ENCODE data around the gene NXF1. TPM values are rescaled to one million over a fixed set of nuclear protein-coding genes. Genes with fewer than 3 reads are reported as not detected.
A peak's percentile ranks its signal among the peaks of the same experiment; 100 is the strongest.

Gene NXF1
- total and polyA plus RNA-seq, 2 of the 13 experiments (the other 11 are each of a cell fraction or from before 2014, with no cell fraction given): 30.4 to 30.9 TPM

DNA sequence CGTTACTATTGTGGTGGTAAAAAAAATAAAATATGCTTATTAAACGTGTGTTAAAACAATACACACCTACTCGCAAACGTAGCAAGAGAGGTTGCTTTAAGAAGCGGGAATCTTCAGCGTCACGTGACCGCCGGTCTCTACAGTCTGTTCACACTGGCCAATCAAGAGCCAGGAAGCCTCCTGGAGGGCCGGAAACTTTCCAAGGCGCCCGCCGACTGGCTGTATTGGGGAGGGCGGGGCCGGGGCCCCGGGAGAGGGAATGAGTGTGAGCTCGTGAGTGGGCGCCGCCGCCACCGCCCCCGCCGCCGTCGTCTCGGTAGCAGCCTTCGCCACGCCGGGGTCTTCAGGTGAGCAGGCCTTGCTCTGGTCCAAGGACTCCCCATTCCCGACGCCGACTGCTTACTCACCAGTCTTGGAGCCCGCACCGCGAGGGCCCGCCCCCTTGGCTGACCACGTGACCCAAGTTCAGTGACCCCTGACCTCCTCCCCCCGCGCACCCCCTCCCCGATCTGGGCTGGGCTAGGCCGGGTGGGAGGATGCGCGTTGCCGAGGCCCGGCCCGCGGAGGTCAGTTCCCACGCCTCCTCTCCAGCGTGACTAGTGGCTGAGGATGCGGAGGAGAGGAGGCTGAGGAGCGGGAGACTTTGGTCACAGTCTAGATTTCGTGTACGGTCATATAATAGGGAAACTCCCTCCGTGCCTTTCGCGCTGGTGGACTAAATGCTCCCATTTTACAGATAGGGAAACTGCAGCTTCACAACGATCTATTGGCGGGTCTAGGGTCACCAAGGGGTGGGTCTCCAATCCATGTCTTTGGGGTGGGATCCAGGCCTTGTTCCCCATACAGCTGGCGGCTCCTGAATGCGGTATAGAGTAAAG, 33.9 kb downstream of the NXF1 start, which contains the start of gene TAF6L (continued):
- 0 out of 2 replicates have a peak, but pooled peaks have one; percentile 54 for TF ChIP-seq ZBTB3 (CRISPR knock-in tag; IDR thresholded peaks at IDR 0.05; ENCODE audit: borderline replicate concordance, low read depth)
- TF ChIP-seq AKAP8 (CRISPR knock-in tag; IDR thresholded peaks at IDR 0.05): no peak
- TF ChIP-seq ZNF569 (CRISPR knock-in tag; IDR thresholded peaks at IDR 0.05; ENCODE audit: borderline replicate concordance): no peak
- TF ChIP-seq ESRRA (CRISPR knock-in tag; IDR thresholded peaks at IDR 0.05; ENCODE audit: low read depth): no peak
- no peak; the same call in 1 of the 2 replicates for TF ChIP-seq ZNF605 (CRISPR knock-in tag; IDR thresholded peaks at IDR 0.05)
- no peak for TF ChIP-seq ZNF598 (CRISPR knock-in tag; IDR thresholded peaks at IDR 0.05; ENCODE audit: borderline replicate concordance)
- TF ChIP-seq ZFY (CRISPR knock-in tag; IDR thresholded peaks at IDR 0.05): peak; percentile 79
- peak; percentile 4; the same call in 1 of the 2 replicates for TF ChIP-seq ZNF24 (IDR thresholded peaks at IDR 0.05)
- TF ChIP-seq NRL (CRISPR knock-in tag; IDR thresholded peaks at IDR 0.05; ENCODE audit: borderline replicate concordance): no peak
- TF ChIP-seq ZNF644 (CRISPR knock-in tag; IDR thresholded peaks at IDR 0.05; ENCODE audit: low read depth): no peak
- TF ChIP-seq ZNF652 (CRISPR knock-in tag; IDR thresholded peaks at IDR 0.05; ENCODE audit: borderline replicate concordance, low read depth): no peak
- 0 out of 2 replicates have a peak, but pooled peaks have one; percentile 64 for TF ChIP-seq MEF2D (CRISPR knock-in tag; IDR thresholded peaks at IDR 0.05)
- peak; percentile 68 for TF ChIP-seq CBX1 (IDR thresholded peaks at IDR 0.05; ENCODE audit: low read depth)
- TF ChIP-seq, protein P1, sequence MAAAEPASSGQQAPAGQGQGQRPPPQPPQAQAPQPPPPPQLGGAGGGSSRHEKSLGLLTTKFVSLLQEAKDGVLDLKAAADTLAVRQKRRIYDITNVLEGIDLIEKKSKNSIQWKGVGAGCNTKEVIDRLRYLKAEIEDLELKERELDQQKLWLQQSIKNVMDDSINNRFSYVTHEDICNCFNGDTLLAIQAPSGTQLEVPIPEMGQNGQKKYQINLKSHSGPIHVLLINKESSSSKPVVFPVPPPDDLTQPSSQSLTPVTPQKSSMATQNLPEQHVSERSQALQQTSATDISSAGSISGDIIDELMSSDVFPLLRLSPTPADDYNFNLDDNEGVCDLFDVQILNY (CRISPR knock-in tag; conservative IDR thresholded peaks at IDR 0.05): no peak
- TF ChIP-seq HOXA5 (CRISPR knock-in tag; IDR thresholded peaks at IDR 0.05): no peak
- peak; percentile 85 for TF ChIP-seq YEATS2 (CRISPR knock-in tag; IDR thresholded peaks at IDR 0.05; ENCODE audit: borderline replicate concordance)
- TF ChIP-seq, protein P2, sequence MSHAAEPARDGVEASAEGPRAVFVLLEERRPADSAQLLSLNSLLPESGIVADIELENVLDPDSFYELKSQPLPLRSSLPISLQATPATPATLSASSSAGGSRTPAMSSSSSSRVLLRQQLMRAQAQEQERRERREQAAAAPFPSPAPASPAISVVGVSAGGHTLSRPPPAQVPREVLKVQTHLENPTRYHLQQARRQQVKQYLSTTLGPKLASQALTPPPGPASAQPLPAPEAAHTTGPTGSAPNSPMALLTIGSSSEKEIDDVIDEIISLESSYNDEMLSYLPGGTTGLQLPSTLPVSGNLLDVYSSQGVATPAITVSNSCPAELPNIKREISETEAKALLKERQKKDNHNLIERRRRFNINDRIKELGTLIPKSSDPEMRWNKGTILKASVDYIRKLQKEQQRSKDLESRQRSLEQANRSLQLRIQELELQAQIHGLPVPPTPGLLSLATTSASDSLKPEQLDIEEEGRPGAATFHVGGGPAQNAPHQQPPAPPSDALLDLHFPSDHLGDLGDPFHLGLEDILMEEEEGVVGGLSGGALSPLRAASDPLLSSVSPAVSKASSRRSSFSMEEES (CRISPR knock-in tag; IDR thresholded peaks at IDR 0.05): peak; percentile 91
- TF ChIP-seq, protein P3, sequence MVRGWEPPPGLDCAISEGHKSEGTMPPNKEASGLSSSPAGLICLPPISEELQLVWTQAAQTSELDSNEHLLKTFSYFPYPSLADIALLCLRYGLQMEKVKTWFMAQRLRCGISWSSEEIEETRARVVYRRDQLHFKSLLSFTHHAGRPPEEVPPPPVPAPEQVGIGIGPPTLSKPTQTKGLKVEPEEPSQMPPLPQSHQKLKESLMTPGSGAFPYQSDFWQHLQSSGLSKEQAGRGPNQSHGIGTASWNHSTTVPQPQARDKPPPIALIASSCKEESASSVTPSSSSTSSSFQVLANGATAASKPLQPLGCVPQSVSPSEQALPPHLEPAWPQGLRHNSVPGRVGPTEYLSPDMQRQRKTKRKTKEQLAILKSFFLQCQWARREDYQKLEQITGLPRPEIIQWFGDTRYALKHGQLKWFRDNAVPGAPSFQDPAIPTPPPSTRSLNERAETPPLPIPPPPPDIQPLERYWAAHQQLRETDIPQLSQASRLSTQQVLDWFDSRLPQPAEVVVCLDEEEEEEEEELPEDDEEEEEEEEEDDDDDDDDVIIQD (CRISPR knock-in tag; IDR thresholded peaks at IDR 0.05; ENCODE audit: low read depth): 0 out of 2 replicates have a peak, but pooled peaks have one; percentile 8
- no peak for TF ChIP-seq FLYWCH1 (CRISPR knock-in tag; IDR thresholded peaks at IDR 0.05)
- TF ChIP-seq CHD4 (IDR thresholded peaks at IDR 0.05; ENCODE audit: borderline replicate concordance, low read length): no peak
- no peak for TF ChIP-seq ZNF878 (CRISPR knock-in tag; IDR thresholded peaks at IDR 0.05)
- 0 out of 2 replicates have a peak, but pooled peaks have one; percentile 8 for TF ChIP-seq BCL6 (CRISPR knock-in tag; IDR thresholded peaks at IDR 0.05)
- no peak for TF ChIP-seq TMF1 (CRISPR knock-in tag; IDR thresholded peaks at IDR 0.05; ENCODE audit: low read depth)
- TF ChIP-seq GLI4 (CRISPR knock-in tag; IDR thresholded peaks at IDR 0.05; ENCODE audit: borderline replicate concordance): no peak
- TF ChIP-seq SIX4 (CRISPR knock-in tag; IDR thresholded peaks at IDR 0.05): no peak; the same call in 1 of the 2 replicates
